IMR-90 (cell line): ENCODE data around the gene TACC2. TPM values are rescaled to one million over a fixed set of nuclear protein-coding genes. Genes with fewer than 3 reads are reported as not detected.

Experiments
- ATAC-seq: fragments of 200-7000 bp; cut with Tn5 transposase; 2 replicates; pipeline ENCODE4 v1.9.1; 2020; ENCODE audit warnings: low read depth, mild to moderate bottlenecking, moderate library complexity
- BruUV-seq: library from RNA; stranded (reverse); fragments of 400-500 nt; replicated peaks from 2 replicates; lab custom pipeline; 2021; lab: Mats Ljungman, UMichigan
- CTCF ChIA-PET: fragments of 300-600 bp; formaldehyde crosslinking; extraction: SDS; loops from one replicate; lab custom pipeline; 2021; ENCODE audit warnings: antibody characterized with exemption; lab: Yijun Ruan, JAX
- POLR2A ChIA-PET: fragments of 300-600 bp; sonication (Branson Sonifier 250); formaldehyde crosslinking; loops from one replicate; lab custom pipeline; 2022; ENCODE audit warnings: antibody characterized with exemption; ENCODE audit not compliant: unreplicated experiment; lab: Charles Lee
- DNase-seq: peaks from one replicate; pipeline ENCODE4 v3.0.0; 2013
- H2AFZ ChIP-seq: replicated peaks from 2 replicates; pipeline ENCODE3; 2013; ENCODE audit warnings: low read length, mild to moderate bottlenecking; ENCODE audit not compliant: poor library complexity
- H2AK5ac ChIP-seq: 2 replicates; pipeline ENCODE4 v1.6.1; 2013; ENCODE audit warnings: low read depth, low read length, inconsistent platforms
- H2AK9ac ChIP-seq: replicated peaks from 2 replicates; pipeline ENCODE3; 2013; ENCODE audit warnings: mild to moderate bottlenecking, low read depth, low read length, moderate library complexity; ENCODE audit not compliant: poor library complexity
- H2BK120ac ChIP-seq: 2 replicates; pipeline ENCODE4 v1.6.1; 2013; ENCODE audit warnings: low read depth, low read length, inconsistent platforms
- H2BK15ac ChIP-seq: 3 replicates; pipeline ENCODE4 v1.6.1; 2013; ENCODE audit warnings: low read depth, low read length, inconsistent platforms
- H2BK20ac ChIP-seq: 2 replicates; pipeline ENCODE4 v1.6.1; 2013; ENCODE audit warnings: low read depth, mild to moderate bottlenecking, inconsistent platforms, low read length, moderate library complexity
- H2BK5ac ChIP-seq: 2 replicates; pipeline ENCODE4 v1.6.1; 2013; ENCODE audit warnings: mild to moderate bottlenecking, low read depth, low read length, inconsistent platforms; ENCODE audit not compliant: poor library complexity, severe bottlenecking
- H3K14ac ChIP-seq: replicated peaks from 2 replicates; pipeline ENCODE4 v1.6.1; 2013; ENCODE audit warnings: low read depth, low read length, inconsistent platforms
- H3K18ac ChIP-seq: 2 replicates; pipeline ENCODE4 v1.6.1; 2013; ENCODE audit warnings: low read depth, low read length, control low read depth
- H3K23ac ChIP-seq: 2 replicates; pipeline ENCODE4 v1.6.1; 2013; ENCODE audit warnings: low read depth, low read length, inconsistent platforms
- H3K27ac ChIP-seq: 2 replicates; pipeline ENCODE4 v1.5.1; 2013; ENCODE audit warnings: mild to moderate bottlenecking, control low read depth, low read length; ENCODE audit not compliant: insufficient read depth
- H3K27me3 ChIP-seq: 2 replicates; pipeline ENCODE4 v1.6.1; 2013; ENCODE audit warnings: low read length; ENCODE audit not compliant: control insufficient read depth, insufficient read depth
- H3K36me3 ChIP-seq: 2 replicates; pipeline ENCODE4 v1.6.1; 2013; ENCODE audit warnings: low read length, mixed read lengths; ENCODE audit not compliant: control insufficient read depth, insufficient read depth
- H3K4ac ChIP-seq: 2 replicates; pipeline ENCODE4 v1.6.1; 2013; ENCODE audit warnings: low read depth, low read length, inconsistent platforms
- H3K4me1 ChIP-seq: 2 replicates; pipeline ENCODE4 v1.6.1; 2013; ENCODE audit warnings: low read length, mixed read lengths; ENCODE audit not compliant: control insufficient read depth, insufficient read depth
- H3K4me2 ChIP-seq: 2 replicates; pipeline ENCODE4 v1.6.1; 2013; ENCODE audit warnings: low read depth, mild to moderate bottlenecking, control low read depth, low read length, moderate library complexity
- H3K4me3 ChIP-seq: 2 replicates; pipeline ENCODE4 v1.5.1; 2013; ENCODE audit warnings: low read depth, mild to moderate bottlenecking, control low read depth, low read length, moderate library complexity; ENCODE audit not compliant: insufficient read depth
- H3K56ac ChIP-seq: 2 replicates; pipeline ENCODE4 v1.6.1; 2013; ENCODE audit warnings: low read length, inconsistent platforms; ENCODE audit not compliant: insufficient read depth; ENCODE audit errors: extremely low read depth
- H3K79me1 ChIP-seq, 2 experiments: 2 replicates each; pipeline ENCODE4 v1.6.1; 2013; ENCODE audit warnings: low read length in 2 of 2, inconsistent platforms in 1 of 2, low read depth in 1 of 2
- H3K9ac ChIP-seq: 2 replicates; pipeline ENCODE4 v1.6.1; 2013; ENCODE audit warnings: low read depth, low read length, control low read depth
- H3K9me1 ChIP-seq: 2 replicates; pipeline ENCODE4 v1.6.1; 2013; ENCODE audit warnings: low read length, inconsistent platforms; ENCODE audit not compliant: insufficient read depth
- H3K9me3 ChIP-seq: 2 replicates; pipeline ENCODE4 v1.6.1; 2013; ENCODE audit warnings: low read length; ENCODE audit not compliant: control insufficient read depth, insufficient read depth
- H4K20me1 ChIP-seq: 2 replicates; pipeline ENCODE4 v1.6.1; 2013; ENCODE audit warnings: low read length, inconsistent platforms; ENCODE audit not compliant: insufficient read depth
- H4K5ac ChIP-seq: 2 replicates; pipeline ENCODE4 v1.6.1; 2013; ENCODE audit warnings: mild to moderate bottlenecking, low read depth, low read length, control low read depth
- H4K8ac ChIP-seq, 2 experiments: 2 replicates each; pipeline ENCODE4 v1.6.1; 2013; ENCODE audit warnings: low read depth in 2 of 2, low read length in 2 of 2, control low read depth in 1 of 2, inconsistent platforms in 1 of 2
- H4K91ac ChIP-seq: 2 replicates; pipeline ENCODE4 v1.6.1; 2013; ENCODE audit warnings: low read depth, low read length, inconsistent platforms; ENCODE audit not compliant: insufficient read depth
- BHLHE40 ChIP-seq: fragments of 150-350 bp; IDR thresholded peaks from 2 replicates; pipeline ENCODE4 v1.6.1; 2016; ENCODE audit warnings: mild to moderate bottlenecking, low read depth, low read length
- CEBPB ChIP-seq: IDR thresholded peaks from 2 replicates; pipeline ENCODE4 v1.6.1; 2012; ENCODE audit warnings: low read depth, low read length, improper control_type of control experiment
- CHD1 ChIP-seq: IDR thresholded peaks from 2 replicates; pipeline ENCODE4 v1.6.1; 2012; ENCODE audit warnings: low read depth, low read length, improper control_type of control experiment
- CTCF ChIP-seq: conservative IDR thresholded peaks from 2 replicates; pipeline ENCODE4 v1.5.1; 2012; ENCODE audit warnings: mild to moderate bottlenecking, low read depth, low read length, improper control_type of control experiment
- ELK1 ChIP-seq: fragments of 150-350 bp; IDR thresholded peaks from 2 replicates; pipeline ENCODE4 v1.6.1; 2016; ENCODE audit warnings: low read depth, mild to moderate bottlenecking, low read length, moderate library complexity, borderline replicate concordance
- FOS ChIP-seq: fragments of 150-350 bp; IDR thresholded peaks from 2 replicates; pipeline ENCODE4 v1.6.1; 2016; ENCODE audit warnings: low read depth, low read length
- MAFK ChIP-seq: IDR thresholded peaks from 2 replicates; pipeline ENCODE4 v1.6.1; 2012; ENCODE audit warnings: low read depth, low read length, improper control_type of control experiment
- MAZ ChIP-seq: IDR thresholded peaks from 2 replicates; pipeline ENCODE4 v1.6.1; 2012; ENCODE audit warnings: low read depth, mild to moderate bottlenecking, low read length, improper control_type of control experiment, moderate library complexity, borderline replicate concordance
- MXI1 ChIP-seq: IDR thresholded peaks from 2 replicates; pipeline ENCODE4 v1.6.1; 2012; ENCODE audit warnings: low read depth, mild to moderate bottlenecking, low read length, moderate library complexity, borderline replicate concordance
- NFE2L2 ChIP-seq: fragments of 150-350 bp; IDR thresholded peaks from 2 replicates; pipeline ENCODE4 v1.6.1; 2016; ENCODE audit warnings: low read depth, mild to moderate bottlenecking, low read length
- POLR2A ChIP-seq: IDR thresholded peaks from 2 replicates; pipeline ENCODE4 v1.6.1; 2012; ENCODE audit warnings: mild to moderate bottlenecking, low read depth, low read length
- RAD21 ChIP-seq: IDR thresholded peaks from 2 replicates; pipeline ENCODE4 v1.6.1; 2012; ENCODE audit warnings: low read length, improper control_type of control experiment
- RCOR1 ChIP-seq: IDR thresholded peaks from 2 replicates; pipeline ENCODE4 v1.6.1; 2012; ENCODE audit warnings: mild to moderate bottlenecking, low read length, improper control_type of control experiment; ENCODE audit not compliant: insufficient replicate concordance
- RFX5 ChIP-seq: IDR thresholded peaks from 2 replicates; pipeline ENCODE4 v1.8.0; 2012; ENCODE audit warnings: low read depth, mild to moderate bottlenecking, low read length, moderate library complexity
- SMC3 ChIP-seq: fragments of 150-350 bp; IDR thresholded peaks from 2 replicates; pipeline ENCODE4 v1.6.1; 2016; ENCODE audit warnings: low read depth, mild to moderate bottlenecking, antibody characterized with exemption, low read length, moderate library complexity
- USF2 ChIP-seq: fragments of 150-350 bp; IDR thresholded peaks from 2 replicates; pipeline ENCODE4 v1.6.1; 2017; ENCODE audit warnings: mild to moderate bottlenecking, antibody characterized with exemption, low read length, low read depth
- WGBS, 2 experiments: methylation state at CpG; one replicate each; pipeline versions ENCODE4 v1.1.5 to v1.1.7; 2013; ENCODE audit warnings: missing lambda C conversion rate in 2 of 2; ENCODE audit not compliant: insufficient read length in 1 of 2; ENCODE audit errors: extremely low coverage in 2 of 2; 5-methylcytosine and 5-hydroxymethylcytosine counted together
- dilution Hi-C: fragments of 300-500 bp; cut with HindIII; formaldehyde crosslinking; loops from one replicate; pipeline ENCODE4 v1.14.3; 2018; ENCODE audit warnings: low sequenced_read_pairs; ENCODE audit not compliant: unreplicated experiment
- in situ Hi-C: fragments of 300-500 bp; cut with MboI; formaldehyde crosslinking; loops from 3 replicates; pipeline ENCODE4 v1.14.3; 2019; ENCODE audit warnings: low sequenced_read_pairs, inconsistent platforms, mixed read lengths
- intact Hi-C: fragments of 100-400 bp; cut with micrococcal nuclease; formaldehyde crosslinking; loops from 2 replicates; pipeline ENCODE4 v1.10.0; 2022
- polyA plus RNA-seq, 3 experiments: library from polyadenylated mRNA; depleted of rRNA; stranded (reverse); fragments of >200 nt; gene quantifications; 2 replicates each; pipeline ENCODE4 v1.2.3, GENCODE V29; 2012; ENCODE audit warnings: low replicate concordance in 1 of 3
- total RNA-seq: library from RNA; depleted of rRNA; stranded (reverse); fragments of >200 nt; gene quantifications from 2 replicates; pipeline ENCODE4 v1.2.3, GENCODE V29; 2012

TACC2 gene
- total and polyA plus RNA-seq, 2 of the 4 experiments (the other 2 are of a cell fraction) = 2.9 to 15.4 TPM

GRCh38 chr10:122281751-122282150, 292.8 kb downstream of the TACC2 start:
- Histone ChIP-seq H3K9me1 (peaks cover 7% of the 10 kb centered on the region; the same call in 1 of the 2 replicates), H3K9me3 (no peaks in the 10 kb centered on the region), H3K9ac (no peak overlapping the region), H2AK9ac (no peak overlapping the region), H3K14ac (peak overlapping the region; percentile 32; the same call in 1 of the 2 replicates), H4K20me1 (no peaks in the 10 kb centered on the region), H2BK5ac (no peak overlapping the region), H4K91ac (no peak overlapping the region; the same call in 1 of the 2 replicates), H2BK15ac (no peak overlapping the region), H3K27ac (no peak overlapping the region), H2AK5ac (0 out of 2 replicates have a peak overlapping the region, but pooled peaks have one; percentile 10), H3K36me3 (no peaks in the 10 kb centered on the region), H4K8ac (no peak overlapping the region), H3K27me3 (no peaks in the 10 kb centered on the region), H3K18ac (no peak overlapping the region), H2BK20ac (no peak overlapping the region), H3K56ac (no peak overlapping the region), H3K4me2 (no peak overlapping the region), H3K4me1 (peaks cover 8% of the 10 kb centered on the region), H3K23ac (no peak overlapping the region), H3K4me3 (no peak overlapping the region), H3K79me1 (no peaks in the 10 kb centered on the region), H2AFZ (no peak overlapping the region), H4K5ac (no peak overlapping the region), H2BK120ac (no peak overlapping the region), H3K4ac (no peak overlapping the region; the same call in 1 of the 2 replicates)
- no peak for DNase-seq
- intact Hi-C loops = no loop called here
- 100% methylated on average over 5 of the region's 8 CpGs; no CpG with 5 or more reads in 1 of the 2 experiments for WGBS, 2 experiments
- POLR2A ChIA-PET = no interaction called here
- dilution Hi-C loops = no loop called here
- in situ Hi-C loops = no loop called here
- TF ChIP-seq BHLHE40 (no peak), NFE2L2 (no peak), MAFK (no peak), SMC3 (no peak), CHD1 (no peak), POLR2A (no peak), ELK1 (no peak), CEBPB (no peak), RFX5 (no peak), MXI1 (no peak), FOS (no peak), RCOR1 (no peak), USF2 (no peak), CTCF (no peak), RAD21 (no peak), MAZ (no peak)
- CTCF ChIA-PET = no interaction called here
- no TSS peak for BruUV-seq
- ATAC-seq = no peak
